ENCODE measurements around the gene NELFA. TPM values are rescaled to one million over a fixed set of nuclear protein-coding genes. Genes with fewer than 3 reads are reported as not detected.

NELFA gene
- total RNA-seq, 3 donors from 2014 or later = 14.1 to 22.0 (median 18.4) TPM

GRCh38 chr4:1991596-1992434 is 17.0 kb downstream of the NELFA start:
- peak in 1 of 2 donors; percentile 64 for DNase-seq (ENCODE audit: low spot score in 2 of 2)
- no peak for TF ChIP-seq POLR2A (IDR thresholded peaks at IDR 0.05)
- TF ChIP-seq, protein P1, sequence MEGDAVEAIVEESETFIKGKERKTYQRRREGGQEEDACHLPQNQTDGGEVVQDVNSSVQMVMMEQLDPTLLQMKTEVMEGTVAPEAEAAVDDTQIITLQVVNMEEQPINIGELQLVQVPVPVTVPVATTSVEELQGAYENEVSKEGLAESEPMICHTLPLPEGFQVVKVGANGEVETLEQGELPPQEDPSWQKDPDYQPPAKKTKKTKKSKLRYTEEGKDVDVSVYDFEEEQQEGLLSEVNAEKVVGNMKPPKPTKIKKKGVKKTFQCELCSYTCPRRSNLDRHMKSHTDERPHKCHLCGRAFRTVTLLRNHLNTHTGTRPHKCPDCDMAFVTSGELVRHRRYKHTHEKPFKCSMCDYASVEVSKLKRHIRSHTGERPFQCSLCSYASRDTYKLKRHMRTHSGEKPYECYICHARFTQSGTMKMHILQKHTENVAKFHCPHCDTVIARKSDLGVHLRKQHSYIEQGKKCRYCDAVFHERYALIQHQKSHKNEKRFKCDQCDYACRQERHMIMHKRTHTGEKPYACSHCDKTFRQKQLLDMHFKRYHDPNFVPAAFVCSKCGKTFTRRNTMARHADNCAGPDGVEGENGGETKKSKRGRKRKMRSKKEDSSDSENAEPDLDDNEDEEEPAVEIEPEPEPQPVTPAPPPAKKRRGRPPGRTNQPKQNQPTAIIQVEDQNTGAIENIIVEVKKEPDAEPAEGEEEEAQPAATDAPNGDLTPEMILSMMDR (IDR thresholded peaks at IDR 0.05) = no peak
- peak in 1 of 3 donors; percentile 53 for TF ChIP-seq POLR2AphosphoS5 (IDR thresholded peaks at IDR 0.05)
- Histone ChIP-seq H3K4me3 (peak overlapping the region in 2 of 3 donors; percentile 38 to 59), H3K27me3 (no peaks in the 10 kb centered on the region), H3K27ac (peak overlapping the region; percentile 80 to 81), H3K4me1 (no peaks in the 10 kb centered on the region), H3K36me3 (no peaks in the 10 kb centered on the region), H3K9me3 (no peaks in the 10 kb centered on the region)
- intact Hi-C loops (cut with DNase I; ENCODE audit: low total_unique reads) = no loop called here

DNA sequence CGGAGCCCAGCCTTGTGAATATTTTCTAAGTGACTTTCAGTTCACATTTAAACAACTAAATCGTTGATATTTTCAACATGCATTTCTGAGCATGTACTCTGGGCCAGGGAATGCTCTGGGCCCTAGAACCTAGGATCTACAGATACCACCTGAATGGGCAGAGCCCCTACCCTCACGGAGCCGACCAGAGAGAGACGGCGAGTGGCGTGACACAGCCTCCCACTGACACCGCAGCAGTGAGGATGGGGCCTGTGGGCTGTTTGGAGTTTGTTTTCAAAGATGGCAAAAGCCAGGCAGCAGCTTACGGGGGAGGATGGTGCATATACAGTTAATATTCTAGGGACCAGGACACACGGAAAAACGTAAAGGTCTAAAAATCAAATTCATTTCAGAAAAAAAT is 17.7 kb downstream of the NELFA start:
- Histone ChIP-seq H3K4me3 (no peak overlapping the region), H3K27ac (no peak overlapping the region), H3K9me3 (no peaks in the 10 kb centered on the region), H3K36me3 (no peaks in the 10 kb centered on the region), H3K4me1 (no peaks in the 10 kb centered on the region), H3K27me3 (no peaks in the 10 kb centered on the region)
- DNase-seq (ENCODE audit: low spot score in 2 of 2) = no peak
- intact Hi-C loops (cut with DNase I; ENCODE audit: low total_unique reads) = no loop called here
- TF ChIP-seq, protein P1 (IDR thresholded peaks at IDR 0.05) = no peak
- TF ChIP-seq POLR2AphosphoS5 (IDR thresholded peaks at IDR 0.05) (no peak), POLR2A (IDR thresholded peaks at IDR 0.05) (no peak)

DNA sequence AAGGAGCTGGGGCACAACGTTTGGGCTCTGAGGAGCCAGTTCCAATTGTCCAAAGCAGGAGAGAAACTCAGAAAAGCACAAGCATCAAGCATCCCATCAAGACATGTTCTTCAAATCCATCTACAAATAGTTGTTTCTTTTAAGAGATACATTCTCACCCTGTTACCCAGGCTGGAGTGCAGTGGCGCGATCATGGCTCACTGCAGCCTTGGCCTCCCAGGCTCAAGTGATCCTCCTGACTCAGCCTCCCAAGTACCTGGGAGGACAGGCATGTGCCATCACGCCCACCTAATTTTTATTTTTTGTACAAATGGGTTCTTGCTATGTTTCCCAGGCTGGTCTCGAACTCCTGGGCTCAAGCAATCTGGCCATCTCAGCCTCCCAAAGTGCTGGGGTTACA is 18.1 kb downstream of the NELFA start:
- no peaks in the 10 kb centered on the region for H3K4me1 ChIP-seq
- H3K27me3 ChIP-seq = no peaks in the 10 kb centered on the region
- no peaks in the 10 kb centered on the region for H3K36me3 ChIP-seq
- no peaks in the 10 kb centered on the region for H3K9me3 ChIP-seq
- TF ChIP-seq, protein P1 (IDR thresholded peaks at IDR 0.05) = no peak
- TF ChIP-seq POLR2A (IDR thresholded peaks at IDR 0.05) = no peak
- TF ChIP-seq POLR2AphosphoS5 (IDR thresholded peaks at IDR 0.05) = no peak
- peak in 1 of 2 donors; percentile 13 for DNase-seq (ENCODE audit: low spot score in 2 of 2)
- no peak overlapping the region for H3K27ac ChIP-seq
- intact Hi-C loops (cut with DNase I; ENCODE audit: low total_unique reads) = no loop called here
- no peak overlapping the region for H3K4me3 ChIP-seq

DNA sequence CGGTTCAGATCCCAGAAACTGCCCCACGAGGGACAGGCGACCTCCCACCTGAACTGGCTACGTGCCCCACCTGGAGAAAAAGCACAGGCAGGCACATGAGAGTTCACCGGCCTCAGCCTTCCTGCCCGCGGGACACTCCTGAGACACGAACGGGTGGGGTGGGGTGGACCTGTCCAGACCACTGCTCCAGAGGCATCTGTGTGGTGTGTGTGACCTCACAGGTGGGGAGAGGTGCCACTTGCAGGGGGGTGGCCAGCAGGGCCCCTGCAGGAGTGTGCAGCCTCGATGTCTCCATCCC is 18.5 kb downstream of the NELFA start:
- no peak overlapping the region for H3K4me3 ChIP-seq
- H3K27ac ChIP-seq = no peak overlapping the region
- no peaks in the 10 kb centered on the region for H3K4me1 ChIP-seq
- peak in 1 of 2 donors; percentile 13 for DNase-seq (ENCODE audit: low spot score in 2 of 2)
- no peaks in the 10 kb centered on the region for H3K27me3 ChIP-seq
- intact Hi-C loops (cut with DNase I; ENCODE audit: low total_unique reads) = no loop called here
- TF ChIP-seq, protein P1 (IDR thresholded peaks at IDR 0.05) = no peak
- TF ChIP-seq POLR2AphosphoS5 (IDR thresholded peaks at IDR 0.05) (no peak), POLR2A (IDR thresholded peaks at IDR 0.05) (no peak)
- no peaks in the 10 kb centered on the region for H3K9me3 ChIP-seq
- no peaks in the 10 kb centered on the region for H3K36me3 ChIP-seq

DNA sequence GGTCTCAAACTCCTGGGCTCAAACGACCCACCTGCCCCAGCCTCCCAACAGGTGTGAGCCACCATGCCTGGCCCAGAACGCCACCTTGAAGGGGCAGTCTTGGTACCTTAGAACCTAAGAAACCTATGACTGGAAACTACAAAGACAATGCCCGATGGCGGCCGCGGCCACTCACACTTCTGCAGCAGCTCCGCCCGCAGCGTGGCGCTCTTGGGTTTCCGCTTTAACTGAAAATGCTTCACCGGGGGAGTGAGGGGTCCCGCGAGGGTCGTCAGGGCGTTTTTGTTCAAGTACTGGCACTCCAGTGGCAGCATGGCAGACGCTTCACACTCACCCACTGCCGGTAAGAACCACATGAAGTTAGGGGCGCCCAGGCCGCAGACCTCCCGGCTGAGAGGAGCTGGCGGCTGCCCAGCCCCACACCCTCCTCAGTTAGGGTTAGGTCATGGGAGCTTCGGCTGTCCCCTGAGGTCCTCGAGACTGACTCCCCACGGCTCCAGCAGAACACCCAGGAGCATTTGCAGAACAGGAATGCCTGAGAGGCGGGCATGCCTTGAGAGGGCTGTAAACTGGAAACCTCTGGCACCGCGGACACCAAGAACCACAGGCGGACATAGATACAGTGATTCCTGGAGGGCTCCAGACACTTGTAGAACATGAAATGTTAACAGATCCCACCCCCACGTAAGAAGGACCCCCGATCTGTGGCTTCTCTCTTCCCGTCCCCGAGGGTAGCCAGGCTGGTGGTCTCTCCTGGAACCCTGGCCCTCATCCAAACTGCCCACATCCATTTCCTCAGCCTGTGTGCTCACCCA is 19.0 kb downstream of the NELFA start:
- no peak overlapping the region for H3K27ac ChIP-seq
- no peaks in the 10 kb centered on the region for H3K27me3 ChIP-seq
- H3K4me3 ChIP-seq = no peak overlapping the region
- H3K36me3 ChIP-seq = no peaks in the 10 kb centered on the region
- no peaks in the 10 kb centered on the region for H3K4me1 ChIP-seq
- TF ChIP-seq, protein P1 (IDR thresholded peaks at IDR 0.05) = no peak
- TF ChIP-seq POLR2A (IDR thresholded peaks at IDR 0.05) (no peak), POLR2AphosphoS5 (IDR thresholded peaks at IDR 0.05) (no peak)
- H3K9me3 ChIP-seq = no peaks in the 10 kb centered on the region
- intact Hi-C loops (cut with DNase I; ENCODE audit: low total_unique reads) = no loop called here
- DNase-seq (ENCODE audit: low spot score in 2 of 2) = peak in 1 of 2 donors; percentile 13

Measured in breast epithelium (tissue), 4 donors.